Motor neuron (in vitro differentiated cells): ENCODE measurements around the gene BBS9. TPM values are rescaled to one million over a fixed set of nuclear protein-coding genes. Genes with fewer than 3 reads are reported as not detected.

Source experiments
- ATAC-seq, 8 experiments: fragments of 200-7000 bp; cut with Tn5 transposase; replicated peaks in 6 of 8; 2 replicates each; pipeline ENCODE4 v1.8.0; 2021; ENCODE audit warnings: mild to moderate bottlenecking in 8 of 8, moderate library complexity in 8 of 8
- H3K27ac ChIP-seq, 2 donors: fragments of 250-450 bp; sonication (Bioruptor Pico); 2 replicates each; pipeline ENCODE4 v1.9.0; 2021; ENCODE audit warnings: antibody characterized with exemption in 2 of 2, mild to moderate bottlenecking in 2 of 2, moderate library complexity in 1 of 2
- H3K4me1 ChIP-seq, 2 donors: fragments of 250-450 bp; sonication (Bioruptor Pico); replicated peaks in 1 of 2; 2 replicates each; pipeline ENCODE4 v1.6.1; 2021; ENCODE audit warnings: antibody characterized with exemption in 2 of 2, mild to moderate bottlenecking in 2 of 2, moderate library complexity in 1 of 2
- H3K4me3 ChIP-seq, 5 donors: fragments of 250-450 bp; sonication (Bioruptor Pico); 2 replicates each; pipeline ENCODE4 v1.9.0; 2021; ENCODE audit warnings: antibody characterized with exemption in 5 of 5, mild to moderate bottlenecking in 5 of 5, moderate library complexity in 4 of 5
- WGBS, 10 experiments: fragments of 450-650 bp; shearing (Covaris generic); methylation state at CpG; one replicate each; pipeline ENCODE4 v1.0.0; 2022; 5-methylcytosine and 5-hydroxymethylcytosine counted together
- in situ Hi-C, 9 experiments: fragments of 400-800 bp; cut with MboI; loops; one replicate each; pipeline ENCODE4 v1.15.0; 2021; ENCODE audit warnings: low sequenced_read_pairs in 9 of 9, low pct_unique_long_range_greater_than_20kb in 2 of 9; ENCODE audit not compliant: unreplicated experiment in 9 of 9
- total RNA-seq, 8 experiments: library from RNA; unstranded; fragments of 300-600 nt; gene quantifications; 2 replicates each; pipeline versions ENCODE4 v1.2.3 to v1.2.4, GENCODE V29; 2022

Gene BBS9
- total RNA-seq, 8 experiments from 2014 or later = 11.4 to 43.5 (median 22.8) TPM

DNA sequence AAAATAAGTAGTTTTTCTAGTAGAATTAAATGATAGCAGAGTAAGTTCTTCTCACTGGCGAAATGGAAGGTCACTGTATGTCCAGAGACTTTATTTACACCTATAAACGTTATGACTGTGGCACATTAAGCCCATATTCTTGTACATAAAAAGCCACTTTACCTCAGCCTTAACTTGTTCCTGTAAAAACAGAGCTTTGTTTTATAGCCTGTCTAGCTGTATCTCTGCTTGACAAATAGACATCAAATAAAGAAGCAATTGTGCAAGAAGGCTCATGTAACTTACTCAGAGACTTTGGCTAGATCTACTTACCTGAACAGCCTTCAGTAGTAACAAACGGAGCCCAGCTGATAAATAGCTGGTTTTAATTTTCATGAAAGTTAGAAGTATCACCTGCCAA is 451.9 kb downstream of the BBS9 start:
- Histone ChIP-seq H3K4me1 (no peaks in the 10 kb centered on the region), H3K27ac (no peak overlapping the region), H3K4me3 (no peak overlapping the region)
- no peak for ATAC-seq
- in situ Hi-C loops = no loop called here
- WGBS, 10 experiments = 63 to 90% (median 78%) methylated on average over 1 to 3 of the region's 3 CpGs; no CpG with 5 or more reads in 2 of the 10 experiments

DNA sequence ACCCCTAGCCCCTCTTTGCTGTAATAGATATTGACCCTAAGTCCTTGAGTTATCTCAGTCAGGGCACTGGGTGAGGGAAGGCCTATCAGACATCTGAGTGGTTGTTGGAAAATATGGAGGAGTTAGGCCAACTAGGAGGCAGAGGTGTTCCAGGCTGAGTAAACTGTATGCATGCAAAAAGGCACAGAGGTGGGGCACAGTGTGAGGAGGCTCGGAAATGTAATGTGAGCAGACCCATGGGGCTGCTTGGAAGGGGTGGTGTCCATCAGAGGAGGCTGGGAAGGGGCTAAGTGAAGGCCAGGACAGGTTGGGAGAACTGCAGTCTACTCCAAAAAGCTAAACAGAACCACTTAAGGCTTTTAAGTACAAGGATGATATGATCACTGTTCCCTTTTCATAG is 452.7 kb downstream of the BBS9 start:
- no peaks in the 10 kb centered on the region for H3K4me1 ChIP-seq
- H3K27ac ChIP-seq = no peak overlapping the region
- H3K4me3 ChIP-seq = no peak overlapping the region
- WGBS, 10 experiments = 0 to 83% methylated on average over 1 of the region's 1 CpG; no CpG with 5 or more reads in 8 of the 10 experiments
- ATAC-seq = peak in 2 of 8 experiments; percentile 79 to 90
- in situ Hi-C loops = no loop called here

DNA sequence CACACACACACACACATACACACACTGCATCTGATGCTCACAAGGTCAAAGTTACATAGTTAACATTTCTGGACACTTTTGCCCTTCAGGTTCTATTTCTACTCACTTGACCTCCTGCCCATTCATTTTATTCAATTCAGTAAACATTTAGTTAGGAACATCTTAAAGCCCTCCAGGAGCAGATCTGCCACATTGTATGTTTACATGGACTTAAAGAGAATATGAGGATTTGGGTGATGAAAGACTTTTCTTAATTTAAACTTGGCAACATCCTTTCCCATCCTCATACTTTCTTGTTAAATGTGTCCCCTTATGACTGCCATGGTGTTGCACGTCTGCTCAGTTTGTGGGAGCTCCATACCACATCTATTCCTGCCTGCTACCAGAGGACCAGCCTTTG is 453.2 kb downstream of the BBS9 start:
- WGBS, 10 experiments = 80 to 100% (median 100%) methylated on average over 1 of the region's 1 CpG; no CpG with 5 or more reads in 5 of the 10 experiments
- Histone ChIP-seq H3K4me3 (no peak overlapping the region), H3K4me1 (no peaks in the 10 kb centered on the region), H3K27ac (no peak overlapping the region)
- ATAC-seq = no peak
- in situ Hi-C loops = no loop called here

DNA sequence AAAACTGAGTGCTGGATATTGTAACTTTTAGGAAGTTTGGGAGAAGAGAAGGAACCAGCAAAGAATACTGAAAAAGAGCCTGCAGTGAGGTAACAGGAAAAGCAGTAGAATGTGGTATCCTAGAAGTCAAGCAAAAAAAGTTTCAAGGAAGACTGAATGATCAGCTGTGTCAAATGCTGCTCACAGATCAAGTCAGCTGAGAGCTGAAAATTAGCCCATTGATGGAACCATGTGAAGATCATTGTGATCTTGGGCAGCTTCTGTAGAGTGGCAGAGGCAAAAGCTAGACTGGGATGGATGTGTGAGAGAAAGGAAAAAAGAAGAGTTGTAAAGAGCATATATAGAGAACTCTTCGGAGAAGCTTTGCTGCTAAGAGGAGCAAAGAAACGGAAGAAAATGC is 460.5 kb downstream of the BBS9 start:
- WGBS, 10 experiments = 74 to 100% (median 96%) methylated on average over 1 to 2 of the region's 2 CpGs; no CpG with 5 or more reads in 1 of the 10 experiments
- H3K27ac ChIP-seq = no peak overlapping the region
- in situ Hi-C loops = no loop called here
- H3K4me1 ChIP-seq = no peaks in the 10 kb centered on the region
- no peak overlapping the region for H3K4me3 ChIP-seq
- ATAC-seq = no peak

DNA sequence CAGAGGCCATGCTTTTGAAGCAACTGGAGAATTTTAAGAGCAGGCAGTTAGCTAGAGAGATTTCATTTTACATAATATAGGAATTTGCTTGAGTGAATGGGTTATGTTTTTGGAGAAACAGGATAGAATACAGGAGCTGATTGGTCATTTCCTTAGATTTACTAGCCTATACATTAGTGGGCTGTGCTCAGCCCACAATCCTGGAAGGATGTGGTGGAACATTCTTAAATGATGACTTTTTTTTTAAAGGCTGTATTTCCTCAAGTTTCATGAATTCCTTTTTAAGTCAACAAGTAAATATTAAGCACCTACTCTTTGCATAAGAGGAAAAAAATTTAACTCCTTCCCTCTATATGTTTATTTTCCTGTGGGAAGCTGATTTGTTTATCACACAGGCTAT is 461.6 kb downstream of the BBS9 start:
- no peak overlapping the region for H3K27ac ChIP-seq
- no peak for ATAC-seq
- H3K4me1 ChIP-seq = no peaks in the 10 kb centered on the region
- in situ Hi-C loops = no loop called here
- no peak overlapping the region for H3K4me3 ChIP-seq

DNA sequence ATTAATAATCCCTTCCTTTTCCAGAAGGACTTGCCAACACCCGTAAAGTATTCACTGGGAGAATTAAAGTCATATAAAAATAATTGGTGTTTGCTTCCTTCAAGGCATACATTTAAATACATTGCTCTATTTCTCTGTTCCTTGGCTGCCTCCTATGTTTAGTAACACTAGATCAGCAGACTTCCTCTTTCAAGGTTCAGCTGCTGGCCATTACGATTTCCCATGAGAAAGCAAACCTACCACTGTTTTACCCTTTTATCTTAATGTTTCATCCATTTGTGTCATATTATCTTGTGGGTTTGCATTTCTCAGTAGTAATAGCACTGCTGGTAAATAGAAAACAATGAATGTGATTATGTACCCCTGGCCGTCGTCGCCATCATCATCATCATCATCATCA is 462.1 kb downstream of the BBS9 start:
- Histone ChIP-seq H3K4me3 (no peak overlapping the region), H3K4me1 (no peaks in the 10 kb centered on the region), H3K27ac (no peak overlapping the region)
- in situ Hi-C loops = no loop called here
- 73 to 100% (median 90%) methylated on average over 1 to 5 of the region's 5 CpGs; no CpG with 5 or more reads in 1 of the 10 experiments for WGBS, 10 experiments
- ATAC-seq = no peak

DNA sequence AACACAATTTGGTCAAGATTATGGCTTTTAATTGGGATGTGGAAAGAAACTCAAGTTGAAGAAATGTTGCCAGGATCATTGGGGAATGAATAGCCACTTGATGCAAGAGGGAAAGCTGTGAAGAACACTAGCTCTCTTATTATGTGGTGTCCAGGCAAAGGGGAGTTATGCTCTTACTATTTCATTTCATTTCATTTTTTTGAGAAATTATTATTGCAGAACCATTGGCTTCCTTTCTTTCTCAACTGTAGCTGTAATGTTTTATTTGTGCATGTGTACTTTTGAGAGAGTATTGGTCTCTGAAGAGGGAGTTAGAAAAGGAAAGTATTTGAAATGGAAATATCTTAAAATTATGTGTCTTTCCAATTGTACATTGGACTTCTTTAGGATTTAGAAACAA is 463.4 kb downstream of the BBS9 start:
- in situ Hi-C loops = no loop called here
- no peak for ATAC-seq
- H3K27ac ChIP-seq = no peak overlapping the region

DNA sequence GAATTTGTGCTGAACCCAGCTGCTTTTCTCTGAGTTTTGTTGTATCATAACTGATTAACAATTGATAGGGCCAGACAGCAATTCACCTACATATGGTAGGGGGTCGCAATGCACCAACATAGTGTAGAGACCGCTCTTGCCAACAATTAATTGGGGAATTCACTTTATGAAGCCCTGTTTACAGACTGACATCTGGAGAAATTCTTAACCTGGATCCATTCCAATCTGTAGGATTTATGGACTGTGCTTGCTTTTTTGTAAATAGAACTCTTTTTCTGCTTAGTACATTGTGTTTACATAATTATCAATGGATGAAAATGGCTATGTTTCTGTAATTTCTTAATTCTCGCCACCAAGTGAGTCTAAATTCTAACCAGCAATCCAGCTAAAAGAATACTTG is 464.2 kb downstream of the BBS9 start:
- 40 to 100% (median 100%) methylated on average over 1 to 3 of the region's 3 CpGs; no CpG with 5 or more reads in 1 of the 10 experiments for WGBS, 10 experiments
- in situ Hi-C loops = no loop called here
- Histone ChIP-seq H3K27ac (no peak overlapping the region), H3K4me1 (no peaks in the 10 kb centered on the region), H3K4me3 (no peak overlapping the region)
- ATAC-seq = peak in 1 of 8 experiments; percentile 40

More for the DNA sequence above, 463.4 kb downstream of the BBS9 start:
- Histone ChIP-seq H3K4me1 (no peaks in the 10 kb centered on the region), H3K4me3 (no peak overlapping the region)

DNA sequence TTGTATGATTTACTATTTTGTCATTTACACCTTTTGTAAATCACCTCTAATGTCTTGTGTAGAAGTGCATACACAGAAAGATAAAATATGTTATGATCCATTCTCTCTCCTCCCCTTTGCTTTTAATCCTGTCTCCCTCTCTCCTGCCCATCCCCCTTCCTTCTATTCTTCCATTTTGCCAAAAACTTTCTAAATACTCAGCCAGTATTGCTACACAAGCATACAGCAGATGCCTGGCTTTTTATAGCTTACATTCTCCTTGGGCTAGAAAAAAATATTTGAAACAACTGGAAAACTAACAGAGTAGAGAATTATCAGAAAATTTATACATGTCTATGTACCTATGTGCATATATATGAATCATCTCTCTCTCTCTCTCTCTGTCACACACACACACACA is 467.3 kb downstream of the BBS9 start:
- peak in 1 of 8 experiments; percentile 36 for ATAC-seq
- H3K4me3 ChIP-seq = no peak overlapping the region
- no peak overlapping the region for H3K27ac ChIP-seq
- in situ Hi-C loops = no loop called here
- H3K4me1 ChIP-seq = no peaks in the 10 kb centered on the region

DNA sequence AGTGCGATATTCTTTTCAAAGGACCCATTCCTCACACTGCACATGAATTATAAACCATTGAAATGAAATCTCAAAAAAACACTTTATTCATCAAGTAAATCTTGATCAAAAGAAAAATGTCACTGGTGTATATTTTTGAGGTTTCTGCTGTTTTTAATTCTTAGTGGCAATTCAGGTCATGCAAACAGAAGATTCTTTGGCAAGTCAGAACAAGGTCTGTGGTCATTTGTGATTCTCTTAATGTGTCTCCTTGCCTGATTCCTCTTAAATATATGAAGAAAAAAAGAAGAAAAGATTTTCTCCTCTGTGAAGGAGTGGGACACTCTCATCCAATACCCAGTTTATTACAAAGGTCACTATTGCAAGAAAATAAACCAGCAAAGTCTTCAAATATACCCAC is 467.8 kb downstream of the BBS9 start:
- no peaks in the 10 kb centered on the region for H3K4me1 ChIP-seq
- in situ Hi-C loops = no loop called here
- ATAC-seq = no peak
- H3K4me3 ChIP-seq = no peak overlapping the region
- H3K27ac ChIP-seq = no peak overlapping the region
- WGBS, 10 experiments = 29 to 100% (median 89%) methylated on average over 1 of the region's 1 CpG; no CpG with 5 or more reads in 3 of the 10 experiments

DNA sequence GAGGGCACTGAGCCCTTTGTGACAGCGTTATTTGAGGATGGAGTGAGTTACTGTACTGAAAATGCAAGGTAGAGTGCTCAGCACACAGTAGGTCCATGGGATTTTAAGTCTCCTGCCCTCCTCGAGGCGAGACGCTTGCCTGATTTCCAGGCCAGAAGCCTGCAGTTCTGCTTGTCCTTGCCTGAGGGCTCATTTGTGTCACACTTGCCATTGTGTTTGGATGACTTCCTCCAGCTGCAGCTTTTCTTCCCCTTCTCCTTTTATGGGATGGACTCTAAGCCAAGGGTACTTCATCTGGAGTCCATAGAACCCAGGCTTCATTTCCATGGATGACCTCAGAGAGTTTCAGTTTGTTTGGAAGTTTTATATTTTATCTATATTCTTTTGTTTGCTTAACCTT is 471.7 kb downstream of the BBS9 start:
- 76 to 100% (median 90%) methylated on average over 1 to 4 of the region's 4 CpGs; no CpG with 5 or more reads in 3 of the 10 experiments for WGBS, 10 experiments
- no peak for ATAC-seq

DNA sequence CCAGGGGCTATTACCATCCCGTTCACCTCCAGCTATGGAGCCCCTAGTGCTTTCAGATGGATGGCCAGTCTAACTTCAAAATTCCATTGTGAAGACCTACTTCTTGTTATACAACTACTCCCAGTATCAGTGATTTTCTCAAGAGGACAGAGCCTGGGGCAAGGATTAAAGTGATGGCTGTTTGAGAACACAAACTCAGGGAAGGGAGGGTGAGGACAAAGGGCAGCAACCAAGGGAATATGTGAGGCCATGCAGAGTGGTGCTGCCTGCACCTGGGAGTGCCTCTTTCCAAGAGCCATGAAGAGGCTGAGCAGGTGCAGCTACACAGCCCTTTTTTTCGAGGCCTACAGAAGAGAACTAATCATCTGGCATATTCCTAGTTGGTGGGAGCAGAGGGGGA is 472.5 kb downstream of the BBS9 start:
- no peak for ATAC-seq
- in situ Hi-C loops = no loop called here
- 77 to 88% (median 80%) methylated on average over 1 to 2 of the region's 2 CpGs; no CpG with 5 or more reads in 7 of the 10 experiments for WGBS, 10 experiments
- H3K4me1 ChIP-seq = no peaks in the 10 kb centered on the region
- H3K27ac ChIP-seq = no peak overlapping the region
- H3K4me3 ChIP-seq = no peak overlapping the region

More for the DNA sequence above, 471.7 kb downstream of the BBS9 start:
- no peak overlapping the region for H3K4me3 ChIP-seq
- no peak overlapping the region for H3K27ac ChIP-seq
- H3K4me1 ChIP-seq = no peaks in the 10 kb centered on the region
- in situ Hi-C loops = no loop called here

DNA sequence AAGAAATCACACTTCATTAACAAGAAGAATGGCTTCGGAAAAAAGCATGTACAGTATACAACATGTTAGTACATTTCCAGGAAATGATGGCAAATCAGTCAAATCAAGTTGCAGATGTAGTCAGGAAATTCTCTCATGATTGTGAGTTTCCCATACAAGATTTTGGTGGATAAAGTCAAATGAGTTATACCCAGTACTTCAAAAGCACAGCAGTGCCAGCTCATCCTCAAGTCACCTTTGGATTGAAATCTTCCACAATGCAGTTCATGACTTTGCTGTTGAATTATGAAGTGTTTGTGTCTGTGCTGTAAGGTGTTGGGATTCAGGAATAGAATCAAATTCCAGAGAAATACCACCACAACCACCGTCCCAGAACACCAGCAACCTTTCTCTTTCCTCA is 474.7 kb downstream of the BBS9 start:
- H3K4me1 ChIP-seq = no peaks in the 10 kb centered on the region
- in situ Hi-C loops = no loop called here

DNA sequence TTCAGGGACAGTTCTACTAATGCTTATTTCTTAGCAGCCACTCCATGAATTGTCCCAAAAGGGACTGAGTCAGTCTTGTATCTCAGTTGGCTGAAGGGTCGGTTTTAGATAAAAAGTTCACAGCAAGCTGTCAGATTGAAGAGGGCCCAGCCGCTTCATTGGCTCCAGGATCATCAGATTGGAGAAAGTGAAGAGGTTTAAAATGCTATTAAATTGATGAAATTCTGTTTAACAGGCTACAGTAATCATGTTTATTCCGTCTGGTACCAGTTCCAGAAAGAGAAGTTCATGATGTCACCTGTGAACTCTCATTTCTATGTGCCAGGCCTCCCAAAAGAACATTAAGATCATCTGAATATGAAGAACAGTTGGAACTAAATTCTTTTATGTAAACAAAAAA is 481.6 kb downstream of the BBS9 start:
- in situ Hi-C loops = no loop called here
- no peak overlapping the region for H3K27ac ChIP-seq

More for the DNA sequence above, 474.7 kb downstream of the BBS9 start:
- no peak for ATAC-seq
- H3K27ac ChIP-seq = no peak overlapping the region
- whole genome bisulfite sequencing, 10 experiments = 25 to 100% (median 90%) methylated on average over 1 to 2 of the region's 2 CpGs; no CpG with 5 or more reads in 3 of the 10 experiments
- H3K4me3 ChIP-seq = no peak overlapping the region

More for the DNA sequence above, 481.6 kb downstream of the BBS9 start:
- Histone ChIP-seq H3K4me3 (no peak overlapping the region), H3K4me1 (no peaks in the 10 kb centered on the region)
- no peak for ATAC-seq
- WGBS, 10 experiments = 76 to 100% (median 90%) methylated on average over 2 to 3 of the region's 3 CpGs; no CpG with 5 or more reads in 1 of the 10 experiments
